ENCODE measurements around the gene PYGO2. TPM values are rescaled to one million over a fixed set of nuclear protein-coding genes. Genes with fewer than 3 reads are reported as not detected.
"Not testable (repeated sequence)": the region's sequence is repeated elsewhere in the genome, so short reads cannot be mapped to it uniquely, and the experiment has no call there.

PYGO2 gene
- total RNA-seq, 1 donor from 2014 or later = 18.4 TPM

GRCh38 chr1:155000411-155000725 is 38.8 kb upstream of the PYGO2 start:
- DNase-seq (ENCODE audit: low read depth) = no peak

GRCh38 chr1:154999571-155000410 is 38.2 kb upstream of the PYGO2 start:
- no peak for DNase-seq (ENCODE audit: low read depth)

- peak; percentile 35 for DNase-seq (ENCODE audit: low read depth)
These were observed 37.4 kb upstream of the PYGO2 start for GRCh38 chr1:154998818-154999570.

GRCh38 chr1:154998201-154998780 is 36.7 kb upstream of the PYGO2 start:
- no peak for DNase-seq (ENCODE audit: low read depth)

GRCh38 chr1:154996966-154997701 is 35.6 kb upstream of the PYGO2 start:
- DNase-seq (ENCODE audit: low read depth) = no peak

- peak; percentile 75 for DNase-seq (ENCODE audit: low read depth)
These were observed 33.9 kb upstream of the PYGO2 start for GRCh38 chr1:154995301-154995983.

- no peak for DNase-seq (ENCODE audit: low read depth)
These were observed 33.0 kb upstream of the PYGO2 start for GRCh38 chr1:154994591-154994990.

- DNase-seq (ENCODE audit: low read depth) = no peak
These were observed 32.6 kb upstream of the PYGO2 start for GRCh38 chr1:154994269-154994587.

GRCh38 chr1:154993572-154994268 is 32.1 kb upstream of the PYGO2 start, which contains the start of gene LENEP:
LENEP (plus strand) TSS chr1:154993586; CDS start chr1:154993608, 22 bp downstream.
- no peak for DNase-seq (ENCODE audit: low read depth)

- DNase-seq (ENCODE audit: low read depth) = no peak
These were observed 31.4 kb upstream of the PYGO2 start for GRCh38 chr1:154992721-154993571.

- DNase-seq (ENCODE audit: low read depth) = no peak
These were observed 28.7 kb upstream of the PYGO2 start for GRCh38 chr1:154990276-154990675.

GRCh38 chr1:154989195-154989860 is 27.7 kb upstream of the PYGO2 start:
- no peak for DNase-seq (ENCODE audit: low read depth)

- DNase-seq (ENCODE audit: low read depth) = no peak
These were observed 26.7 kb upstream of the PYGO2 start for GRCh38 chr1:154988058-154988954.

- DNase-seq (ENCODE audit: low read depth) = no peak
These were observed 25.7 kb upstream of the PYGO2 start for GRCh38 chr1:154987326-154987725.

GRCh38 chr1:154986736-154987135 is 25.2 kb upstream of the PYGO2 start:
- not testable (repeated sequence) for DNase-seq (ENCODE audit: low read depth)

GRCh38 chr1:154983776-154984466 is 22.3 kb upstream of the PYGO2 start:
- no peak for DNase-seq (ENCODE audit: low read depth)

GRCh38 chr1:154982897-154983648 is 21.5 kb upstream of the PYGO2 start, which contains the start of gene FLAD1:
FLAD1 (plus strand) TSS chr1:154983344; CDS start chr1:154983695, 351 bp downstream.
- DNase-seq (ENCODE audit: low read depth) = peak; percentile 100

Measured in renal cortical epithelial cell (primary cell).